A549 (cell line): ENCODE results near the gene TMEM170A. TPM values are rescaled to one million over a fixed set of nuclear protein-coding genes. Genes with fewer than 3 reads are reported as not detected.

Experiments
- ATAC-seq, 2 experiments: fragments of 200-7000 bp in 1 of 2; fragments of >200 bp in 1 of 2; cut with Nextera tagmentation in 1 of 2; cut with Tn5 transposase in 1 of 2; 3 replicates each; pipeline versions ENCODE4 v1.8.0 to v1.9.1; 2018 to 2020; ENCODE audit warnings: mild to moderate bottlenecking in 1 of 2, moderate library complexity in 1 of 2
- CTCF ChIA-PET: fragments of 300-600 bp; sonication (Branson Sonifier 250); formaldehyde crosslinking; extraction: SDS; loops from one replicate; lab custom pipeline; 2021; ENCODE audit warnings: antibody characterized with exemption, inconsistent platforms; lab: Yijun Ruan, JAX
- POLR2A ChIA-PET: fragments of 350-600 bp; formaldehyde crosslinking; extraction: SDS; loops from one replicate; lab custom pipeline; 2021; ENCODE audit warnings: antibody characterized with exemption, inconsistent platforms; lab: Yijun Ruan, JAX
- DNase-seq, 2 experiments: peaks; one replicate each; pipeline versions ENCODE4 v3.0.0 to v3.0.0-alpha.2; 2011 to 2016; ENCODE audit warnings: low read depth in 1 of 2, low spot score in 1 of 2
- FAIRE-seq: peaks from 2 replicates; lab custom pipeline; 2011; peaks lifted over from hg19 to GRCh38; lab: Jason Lieb, UNC
- H3K27ac ChIP-seq, 2 experiments: fragments of >200 bp; sonication (Bioruptor Twin); formaldehyde crosslinking; 3 replicates each; pipeline ENCODE4 v1.5.1; 2016 to 2017
- H3K4me1 ChIP-seq: fragments of >200 bp; sonication (Bioruptor Twin); formaldehyde crosslinking; 3 replicates; pipeline ENCODE4 v1.6.1; 2016
- H3K4me2 ChIP-seq: fragments of >200 bp; sonication (Bioruptor Twin); formaldehyde crosslinking; 3 replicates; pipeline ENCODE4 v1.6.1; 2016
- H3K4me3 ChIP-seq: fragments of >200 bp; sonication (Bioruptor Twin); formaldehyde crosslinking; 3 replicates; pipeline ENCODE4 v1.5.1; 2016
- H3K9me3 ChIP-seq: fragments of >200 bp; sonication (Bioruptor Twin); formaldehyde crosslinking; 3 replicates; pipeline ENCODE4 v1.6.1; 2016
- BHLHE40 ChIP-seq: IDR thresholded peaks from 2 replicates; pipeline ENCODE4 v1.6.1; 2012; ENCODE audit warnings: low read depth, low read length, inconsistent platforms
- CHD2 ChIP-seq: fragments of 150-350 bp; IDR thresholded peaks from 2 replicates; pipeline ENCODE4 v1.6.1; 2014; ENCODE audit warnings: low read length; ENCODE audit not compliant: partially characterized antibody
- FOSB ChIP-seq: fragments of 250-450 bp; sonication (Bioruptor Pico); IDR thresholded peaks from 2 replicates; pipeline ENCODE4 v1.5.0; 2020; ENCODE audit warnings: mild to moderate bottlenecking, moderate library complexity
- FOSL2 ChIP-seq, 2 experiments: fragments of 450-650 bp in 1 of 2; fragments of >200 bp in 1 of 2; sonication (Bioruptor Twin) in 1 of 2; formaldehyde crosslinking; IDR thresholded peaks; 2 replicates each; pipeline versions ENCODE4 v1.5.0 to v1.6.1; 2016 to 2020; ENCODE audit warnings: mild to moderate bottlenecking in 1 of 2, moderate library complexity in 1 of 2
- HDAC2 ChIP-seq: fragments of 200-600 bp; sonication (generic); IDR thresholded peaks from 2 replicates; pipeline ENCODE4 v1.6.1; 2016
- HOXB13 ChIP-seq: fragments of 250-450 bp; sonication (Bioruptor Pico); IDR thresholded peaks from 2 replicates; pipeline ENCODE4 v1.5.0; 2020; ENCODE audit warnings: low read depth, mild to moderate bottlenecking, moderate library complexity
- HOXB5 ChIP-seq: fragments of 250-450 bp; sonication (Bioruptor Pico); IDR thresholded peaks from 2 replicates; pipeline ENCODE4 v1.5.0; 2020; ENCODE audit warnings: mild to moderate bottlenecking, moderate library complexity
- JUN ChIP-seq, 2 experiments: fragments of >200 bp; sonication (Bioruptor Twin); formaldehyde crosslinking; IDR thresholded peaks; 2 replicates in 1 of 2; 3 replicates in 1 of 2; pipeline ENCODE4 v1.6.1; 2016 to 2017
- KDM1A ChIP-seq: fragments of 200-600 bp; sonication (generic); IDR thresholded peaks from 2 replicates; pipeline ENCODE4 v1.6.1; 2016; ENCODE audit warnings: low read depth, mild to moderate bottlenecking
- MAFK ChIP-seq: fragments of 450-650 bp; IDR thresholded peaks from 2 replicates; pipeline ENCODE4 v1.6.1; 2014; ENCODE audit not compliant: partially characterized antibody
- NPAS2 ChIP-seq: fragments of 250-450 bp; sonication (Bioruptor Pico); IDR thresholded peaks from 2 replicates; pipeline ENCODE4 v1.8.0; 2022; ENCODE audit warnings: mild to moderate bottlenecking, moderate library complexity, borderline replicate concordance
- PHF8 ChIP-seq: fragments of 200-600 bp; sonication (generic); IDR thresholded peaks from 2 replicates; pipeline ENCODE4 v1.6.1; 2016; ENCODE audit warnings: low read depth, mild to moderate bottlenecking, antibody characterized with exemption, moderate library complexity, borderline replicate concordance
- POLR2A ChIP-seq: IDR thresholded peaks from 2 replicates; pipeline ENCODE4 v1.6.1; 2012; ENCODE audit warnings: mild to moderate bottlenecking, low read length
- POLR2AphosphoS2 ChIP-seq: conservative IDR thresholded peaks from 2 replicates; pipeline ENCODE4 v1.6.1; 2012; ENCODE audit warnings: low read length, improper control_type of control experiment, inconsistent platforms
- RAD21 ChIP-seq, 2 experiments: fragments of >200 bp in 1 of 2; sonication (Bioruptor Twin) in 1 of 2; formaldehyde crosslinking in 1 of 2; IDR thresholded peaks in 1 of 2; conservative IDR thresholded peaks in 1 of 2; 2 replicates in 1 of 2; 3 replicates in 1 of 2; pipeline ENCODE4 v1.6.1; 2012 to 2018; ENCODE audit warnings: inconsistent platforms in 1 of 2
- RCOR1 ChIP-seq: fragments of 150-350 bp; IDR thresholded peaks from 2 replicates; pipeline ENCODE4 v1.6.1; 2014; ENCODE audit warnings: antibody characterized with exemption, low read length, low read depth
- RFX5 ChIP-seq: fragments of 450-650 bp; IDR thresholded peaks from 2 replicates; pipeline ENCODE4 v1.7.1; 2014; ENCODE audit warnings: antibody characterized with exemption, mild to moderate bottlenecking, moderate library complexity
- SMC3 ChIP-seq: fragments of >200 bp; sonication (Bioruptor Twin); formaldehyde crosslinking; IDR thresholded peaks from 3 replicates; pipeline ENCODE4 v1.6.1; 2018; ENCODE audit warnings: inconsistent platforms
- SREBF2 ChIP-seq: fragments of 450-650 bp; IDR thresholded peaks from 2 replicates; pipeline ENCODE4 v1.6.1; 2014; ENCODE audit warnings: mild to moderate bottlenecking, moderate library complexity
- WGBS: methylation state at CpG from one replicate; pipeline ENCODE4 v1.1.6; 2017; ENCODE audit errors: missing lambda C conversion rate; 5-methylcytosine and 5-hydroxymethylcytosine counted together
- polyA plus RNA-seq, 4 experiments: library from polyadenylated mRNA; depleted of rRNA in 3 of 4; stranded (reverse); fragments of >200 nt; fragmentation: RNase III in 1 of 4; extraction: RNeasy Plus Mini Kit Qiagen cat#74134 plus additional on column Dnase treatment in 1 of 4; gene quantifications; 2 replicates in 3 of 4; 3 replicates in 1 of 4; pipeline ENCODE4 v1.2.3, GENCODE V29; 2011 to 2017
- TF ChIP-seq, protein P1 (sequence below): fragments of 450-650 bp; IDR thresholded peaks from 2 replicates; pipeline ENCODE4 v1.6.1; 2014; ENCODE audit warnings: antibody characterized with exemption
- TF ChIP-seq, protein P2 (sequence below): fragments of 250-450 bp; sonication (Bioruptor Pico); IDR thresholded peaks from 2 replicates; pipeline ENCODE4 v1.5.0; 2021; ENCODE audit warnings: mild to moderate bottlenecking, moderate library complexity, borderline replicate concordance
- TF ChIP-seq, protein P3 (sequence below): fragments of 250-450 bp; sonication (Bioruptor Pico); IDR thresholded peaks from 2 replicates; pipeline ENCODE4 v1.5.0; 2020; ENCODE audit warnings: low read depth, mild to moderate bottlenecking, moderate library complexity
- TF ChIP-seq, protein P4 (sequence below): fragments of >200 bp; sonication (Bioruptor Twin); formaldehyde crosslinking; IDR thresholded peaks from 3 replicates; pipeline ENCODE4 v1.6.1; 2016
- TF ChIP-seq, protein P5 (sequence below): fragments of >200 bp; sonication (Bioruptor Twin); formaldehyde crosslinking; IDR thresholded peaks from 3 replicates; pipeline ENCODE4 v1.5.1; 2016

Gene TMEM170A
- polyA plus RNA-seq, 2 of the 4 experiments (the other 2 are of a cell fraction): 13.9 to 21.7 TPM

DNA sequence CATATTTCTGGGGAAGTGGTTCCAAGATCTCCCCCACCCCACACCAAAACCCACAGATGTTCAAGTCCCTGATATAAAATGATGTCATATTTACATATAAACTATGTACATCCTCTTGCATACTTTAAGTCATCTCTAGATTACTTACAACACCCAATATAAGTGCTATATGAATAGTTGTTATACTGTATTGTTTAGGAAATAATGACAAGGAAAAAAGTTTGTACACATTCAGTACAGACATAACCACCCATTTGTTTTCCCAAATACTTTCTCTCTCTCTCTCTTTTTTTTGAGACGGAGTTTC lies 42.7 kb downstream of the TMEM170A start:
- H3K4me1 ChIP-seq: peaks cover 8% of the 10 kb centered on the region
- DNase-seq: no peak
- H3K9me3 ChIP-seq: no peaks in the 10 kb centered on the region
- no peak overlapping the region for H3K4me3 ChIP-seq
- no peak for FAIRE-seq
- 0 out of 6 replicates have a peak overlapping the region, but pooled peaks of 1 of the 2 experiments have one; percentile 26 for H3K27ac ChIP-seq
- 100% methylated on average over 1 of the region's 1 CpG for WGBS
- ATAC-seq: no peak
- ChIA-PET CTCF (interaction anchor here (1.3 to 1.4 kb wide), 2 partner anchors 10 to 18 kb away, joined by 4 to 7 read pairs; no protein-coding TSS in a partner anchor), POLR2A (interaction anchor here (0.6 to 1.2 kb wide), 2 partner anchors 11 to 35 kb away, joined by 3 to 4 read pairs; partner anchors contain the start of gene CFDP1)
- H3K4me2 ChIP-seq: peak overlapping the region; percentile 47; the same call in 1 of the 3 replicates
- TF ChIP-seq, protein P1, sequence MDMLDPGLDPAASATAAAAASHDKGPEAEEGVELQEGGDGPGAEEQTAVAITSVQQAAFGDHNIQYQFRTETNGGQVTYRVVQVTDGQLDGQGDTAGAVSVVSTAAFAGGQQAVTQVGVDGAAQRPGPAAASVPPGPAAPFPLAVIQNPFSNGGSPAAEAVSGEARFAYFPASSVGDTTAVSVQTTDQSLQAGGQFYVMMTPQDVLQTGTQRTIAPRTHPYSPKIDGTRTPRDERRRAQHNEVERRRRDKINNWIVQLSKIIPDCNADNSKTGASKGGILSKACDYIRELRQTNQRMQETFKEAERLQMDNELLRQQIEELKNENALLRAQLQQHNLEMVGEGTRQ: no peak
- TF ChIP-seq JUN (IDR thresholded peaks at IDR 0.05): no peak
- TF ChIP-seq SREBF2: no peak
- TF ChIP-seq HOXB5: no peak
- no peak for TF ChIP-seq SMC3
- no peak for TF ChIP-seq RCOR1
- no peak for TF ChIP-seq MAFK
- TF ChIP-seq POLR2AphosphoS2: no peak
- no peak for TF ChIP-seq BHLHE40
- TF ChIP-seq RAD21 (conservative IDR thresholded peaks at IDR 0.05 in 1 of 2, IDR thresholded peaks at IDR 0.05 in 1 of 2): no peak

DNA sequence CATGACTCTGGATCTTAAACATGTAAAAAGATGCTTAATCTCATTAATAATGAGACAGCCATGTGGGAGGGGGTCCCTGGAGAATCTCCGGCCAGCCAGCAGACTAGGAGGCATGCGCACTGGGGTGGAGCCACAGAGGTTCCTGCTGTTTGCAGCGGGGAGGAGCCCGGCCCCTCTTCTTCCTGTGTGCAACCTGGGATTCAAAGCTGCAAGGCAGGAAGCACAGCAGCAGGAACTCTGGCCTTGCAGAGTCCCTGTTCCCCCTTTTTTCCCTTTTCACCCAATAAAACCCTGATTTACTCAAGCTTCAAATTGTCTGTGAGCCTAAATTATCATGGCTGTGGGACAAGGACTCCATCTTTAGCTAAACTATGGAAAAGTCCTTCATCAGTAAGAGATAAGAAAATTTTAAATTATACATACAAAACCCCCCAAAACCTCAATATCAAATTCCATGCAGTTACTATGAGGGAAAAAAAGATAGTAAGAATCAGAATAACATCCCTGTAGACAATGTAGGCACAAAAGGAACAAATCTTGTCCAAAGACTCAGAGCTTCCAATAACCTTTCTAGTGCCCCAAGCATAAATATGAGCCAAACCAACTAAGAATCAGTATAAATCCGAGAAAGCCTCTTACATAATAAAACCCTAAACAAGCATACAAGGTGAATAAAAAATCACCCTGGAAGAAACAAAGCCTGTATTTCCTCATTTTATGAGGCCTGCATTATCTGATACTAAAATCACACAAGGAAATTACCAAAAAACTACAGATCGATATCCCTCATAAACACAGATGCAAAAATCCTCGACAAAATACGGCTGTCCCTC lies 43.3 kb downstream of the TMEM170A start:
- Histone ChIP-seq H3K9me3 (no peaks in the 10 kb centered on the region), H3K4me2 (peak overlapping the region; percentile 47), H3K27ac (peak overlapping the region; percentile 26 to 32; a peak in 4 of 6 replicates), H3K4me3 (no peak overlapping the region), H3K4me1 (peaks cover 8% of the 10 kb centered on the region)
- FAIRE-seq (no peak), ATAC-seq (peak; percentile 77 to 96; a peak in 5 of 6 replicates), DNase-seq (peak in 1 of 2 experiments; percentile 45)
- CTCF ChIA-PET: interaction anchor here (1.2 to 1.4 kb wide), 4 partner anchors 9 to 188 kb away, joined by 4 to 7 read pairs (median 4); no protein-coding TSS in a partner anchor
- POLR2A ChIA-PET: interaction anchor here (0.6 to 1.2 kb wide), 2 partner anchors 12 to 35 kb away, joined by 3 to 4 read pairs; partner anchors contain the start of gene CFDP1
- TF ChIP-seq POLR2A (0 out of 2 replicates have a peak, but pooled peaks have one; percentile 15), RFX5 (no peak), KDM1A (no peak)
- TF ChIP-seq, protein P2, sequence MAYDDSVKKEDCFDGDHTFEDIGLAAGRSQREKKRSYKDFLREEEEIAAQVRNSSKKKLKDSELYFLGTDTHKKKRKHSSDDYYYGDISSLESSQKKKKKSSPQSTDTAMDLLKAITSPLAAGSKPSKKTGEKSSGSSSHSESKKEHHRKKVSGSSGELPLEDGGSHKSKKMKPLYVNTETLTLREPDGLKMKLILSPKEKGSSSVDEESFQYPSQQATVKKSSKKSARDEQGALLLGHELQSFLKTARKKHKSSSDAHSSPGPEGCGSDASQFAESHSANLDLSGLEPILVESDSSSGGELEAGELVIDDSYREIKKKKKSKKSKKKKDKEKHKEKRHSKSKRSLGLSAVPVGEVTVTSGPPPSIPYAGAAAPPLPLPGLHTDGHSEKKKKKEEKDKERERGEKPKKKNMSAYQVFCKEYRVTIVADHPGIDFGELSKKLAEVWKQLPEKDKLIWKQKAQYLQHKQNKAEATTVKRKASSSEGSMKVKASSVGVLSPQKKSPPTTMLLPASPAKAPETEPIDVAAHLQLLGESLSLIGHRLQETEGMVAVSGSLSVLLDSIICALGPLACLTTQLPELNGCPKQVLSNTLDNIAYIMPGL (CRISPR knock-in tag): no peak
- 67% methylated on average over 8 of the region's 8 CpGs for WGBS

DNA sequence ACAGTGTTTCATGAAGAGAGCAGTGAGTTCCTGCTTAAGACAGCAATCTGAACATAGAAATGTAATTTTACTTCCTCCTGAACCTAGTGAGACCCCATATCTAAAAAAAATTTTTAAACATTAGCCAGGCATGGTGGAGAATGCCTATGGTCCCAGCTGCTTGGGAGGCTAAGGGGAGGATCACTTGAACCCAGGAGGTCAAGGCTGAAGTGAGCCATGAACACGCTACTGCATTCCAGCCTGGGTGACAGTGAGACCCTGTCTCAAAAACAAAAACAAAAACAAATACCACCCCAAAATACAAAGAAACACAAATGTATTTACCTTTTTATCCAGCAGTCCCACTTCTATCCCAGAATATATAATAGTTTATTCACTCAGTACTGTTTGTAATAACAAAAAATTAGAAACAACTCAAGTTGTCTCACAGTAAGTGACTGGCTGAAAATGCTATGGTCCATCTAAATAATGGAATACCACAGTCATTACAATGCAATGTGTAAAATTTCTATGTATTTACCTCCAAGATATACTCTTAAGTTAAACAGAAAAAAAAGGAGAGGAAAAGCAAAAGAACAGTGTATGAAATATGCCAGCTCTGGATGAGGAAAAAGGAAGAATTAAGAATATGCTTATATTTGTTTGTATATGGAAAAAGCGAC lies 47.5 kb downstream of the TMEM170A start:
- WGBS: 92% methylated on average over 2 of the region's 2 CpGs
- no peak overlapping the region for H3K4me3 ChIP-seq
- no peak overlapping the region for H3K4me2 ChIP-seq
- ATAC-seq: no peak
- ChIA-PET CTCF (interaction anchor here (0.8 to 1.4 kb wide), 4 partner anchors 10 to 217 kb away, joined by 3 to 6 read pairs (median 4); no protein-coding TSS in a partner anchor), POLR2A (no interaction called here)
- H3K27ac ChIP-seq: no peak overlapping the region
- no peak for DNase-seq
- peaks cover 8% of the 10 kb centered on the region for H3K4me1 ChIP-seq
- no peak for FAIRE-seq
- no peaks in the 10 kb centered on the region for H3K9me3 ChIP-seq
- no peak for TF ChIP-seq FOSL2 (IDR thresholded peaks at IDR 0.05)
- TF ChIP-seq FOSL2 (CRISPR knock-in tag; IDR thresholded peaks at IDR 0.05): no peak
- TF ChIP-seq, protein P3, sequence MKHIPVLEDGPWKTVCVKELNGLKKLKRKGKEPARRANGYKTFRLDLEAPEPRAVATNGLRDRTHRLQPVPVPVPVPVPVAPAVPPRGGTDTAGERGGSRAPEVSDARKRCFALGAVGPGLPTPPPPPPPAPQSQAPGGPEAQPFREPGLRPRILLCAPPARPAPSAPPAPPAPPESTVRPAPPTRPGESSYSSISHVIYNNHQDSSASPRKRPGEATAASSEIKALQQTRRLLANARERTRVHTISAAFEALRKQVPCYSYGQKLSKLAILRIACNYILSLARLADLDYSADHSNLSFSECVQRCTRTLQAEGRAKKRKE (CRISPR knock-in tag): no peak
- TF ChIP-seq, protein P4, sequence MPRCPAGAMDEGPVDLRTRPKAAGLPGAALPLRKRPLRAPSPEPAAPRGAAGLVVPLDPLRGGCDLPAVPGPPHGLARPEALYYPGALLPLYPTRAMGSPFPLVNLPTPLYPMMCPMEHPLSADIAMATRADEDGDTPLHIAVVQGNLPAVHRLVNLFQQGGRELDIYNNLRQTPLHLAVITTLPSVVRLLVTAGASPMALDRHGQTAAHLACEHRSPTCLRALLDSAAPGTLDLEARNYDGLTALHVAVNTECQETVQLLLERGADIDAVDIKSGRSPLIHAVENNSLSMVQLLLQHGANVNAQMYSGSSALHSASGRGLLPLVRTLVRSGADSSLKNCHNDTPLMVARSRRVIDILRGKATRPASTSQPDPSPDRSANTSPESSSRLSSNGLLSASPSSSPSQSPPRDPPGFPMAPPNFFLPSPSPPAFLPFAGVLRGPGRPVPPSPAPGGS: no peak
- no peak for TF ChIP-seq SREBF2
- TF ChIP-seq KDM1A: no peak
- TF ChIP-seq PHF8: no peak
- TF ChIP-seq HOXB13 (CRISPR knock-in tag): no peak
- TF ChIP-seq NPAS2 (CRISPR knock-in tag): no peak
- no peak for TF ChIP-seq CHD2
- TF ChIP-seq, protein P5, sequence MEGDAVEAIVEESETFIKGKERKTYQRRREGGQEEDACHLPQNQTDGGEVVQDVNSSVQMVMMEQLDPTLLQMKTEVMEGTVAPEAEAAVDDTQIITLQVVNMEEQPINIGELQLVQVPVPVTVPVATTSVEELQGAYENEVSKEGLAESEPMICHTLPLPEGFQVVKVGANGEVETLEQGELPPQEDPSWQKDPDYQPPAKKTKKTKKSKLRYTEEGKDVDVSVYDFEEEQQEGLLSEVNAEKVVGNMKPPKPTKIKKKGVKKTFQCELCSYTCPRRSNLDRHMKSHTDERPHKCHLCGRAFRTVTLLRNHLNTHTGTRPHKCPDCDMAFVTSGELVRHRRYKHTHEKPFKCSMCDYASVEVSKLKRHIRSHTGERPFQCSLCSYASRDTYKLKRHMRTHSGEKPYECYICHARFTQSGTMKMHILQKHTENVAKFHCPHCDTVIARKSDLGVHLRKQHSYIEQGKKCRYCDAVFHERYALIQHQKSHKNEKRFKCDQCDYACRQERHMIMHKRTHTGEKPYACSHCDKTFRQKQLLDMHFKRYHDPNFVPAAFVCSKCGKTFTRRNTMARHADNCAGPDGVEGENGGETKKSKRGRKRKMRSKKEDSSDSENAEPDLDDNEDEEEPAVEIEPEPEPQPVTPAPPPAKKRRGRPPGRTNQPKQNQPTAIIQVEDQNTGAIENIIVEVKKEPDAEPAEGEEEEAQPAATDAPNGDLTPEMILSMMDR: no peak
- no peak for TF ChIP-seq HDAC2
- no peak for TF ChIP-seq RAD21 (conservative IDR thresholded peaks at IDR 0.05 in 1 of 2, IDR thresholded peaks at IDR 0.05 in 1 of 2)
- no peak for TF ChIP-seq FOSB (CRISPR knock-in tag)
